ENCODE measurements around the gene SULT4A1. TPM values are rescaled to one million over a fixed set of nuclear protein-coding genes. Genes with fewer than 3 reads are reported as not detected.

SULT4A1 gene
- total RNA-seq, 4 donors from 2014 or later: 0.34 to 0.47 TPM; not detected in 2

- peaks cover 5% of the 10 kb centered on the region for H3K4me1 ChIP-seq
- no peaks in the 10 kb centered on the region for H3K9me3 ChIP-seq
- no peak overlapping the region for H3K27ac ChIP-seq
- no peak overlapping the region for H3K4me3 ChIP-seq
- no peak for DNase-seq (ENCODE audit: low spot score in 2 of 2)
- H3K36me3 ChIP-seq: no peaks in the 10 kb centered on the region
- TF ChIP-seq POLR2A (IDR thresholded peaks at IDR 0.05) (no peak), CTCF (IDR thresholded peaks at IDR 0.05) (no peak), POLR2AphosphoS5 (IDR thresholded peaks at IDR 0.05) (no peak), EP300 (IDR thresholded peaks at IDR 0.05) (no peak)
- H3K27me3 ChIP-seq: peaks cover 57% of the 10 kb centered on the region
These were observed 4.9 kb downstream of the SULT4A1 start for GRCh38 chr22:43857367-43857766.

- no peaks in the 10 kb centered on the region for H3K4me1 ChIP-seq
- no peak for TF ChIP-seq POLR2AphosphoS5 (IDR thresholded peaks at IDR 0.05)
- TF ChIP-seq CTCF (IDR thresholded peaks at IDR 0.05): no peak
- TF ChIP-seq EP300 (IDR thresholded peaks at IDR 0.05): no peak
- TF ChIP-seq POLR2A (IDR thresholded peaks at IDR 0.05): no peak
- H3K4me3 ChIP-seq: no peak overlapping the region
- H3K36me3 ChIP-seq: no peaks in the 10 kb centered on the region
- peaks cover 55% of the 10 kb centered on the region for H3K27me3 ChIP-seq
- 70% methylated on average over 4 of the region's 4 CpGs for WGBS
- no peak overlapping the region for H3K27ac ChIP-seq
- DNase-seq (ENCODE audit: low spot score in 2 of 2): peak in 1 of 2 donors; percentile 48
- no peaks in the 10 kb centered on the region for H3K9me3 ChIP-seq
These were observed 6.9 kb downstream of the SULT4A1 start for GRCh38 chr22:43855431-43855830.

DNA sequence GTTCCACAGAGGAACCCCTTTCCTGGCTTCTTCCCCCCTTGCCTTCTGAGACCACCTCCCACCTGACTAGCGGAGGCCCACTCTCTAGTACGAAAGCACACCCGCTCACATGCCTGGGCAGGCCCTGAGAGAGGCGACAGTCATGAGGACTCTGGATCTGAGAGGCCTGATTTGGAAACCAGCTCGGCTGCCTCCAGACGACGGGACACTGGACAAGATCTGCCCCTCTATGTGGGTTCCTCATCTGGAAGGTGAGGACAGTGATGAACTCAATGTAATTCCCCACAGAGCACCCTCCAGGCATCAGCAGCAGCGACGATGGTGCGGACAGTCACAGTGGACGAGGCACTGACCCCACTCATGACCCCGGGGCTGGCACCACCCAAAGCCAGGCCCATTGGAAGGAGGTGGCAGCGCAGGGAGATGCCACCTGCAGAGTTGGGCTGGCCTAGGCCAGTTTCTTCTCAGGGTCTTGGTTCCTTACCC lies 7.5 kb downstream of the SULT4A1 start:
- WGBS: 90% methylated on average over 13 of the region's 13 CpGs
- peaks cover 55% of the 10 kb centered on the region for H3K27me3 ChIP-seq
- no peaks in the 10 kb centered on the region for H3K36me3 ChIP-seq
- H3K9me3 ChIP-seq: no peaks in the 10 kb centered on the region
- H3K4me1 ChIP-seq: no peaks in the 10 kb centered on the region
- peak in 1 of 2 donors; percentile 58 for DNase-seq (ENCODE audit: low spot score in 2 of 2)
- H3K4me3 ChIP-seq: no peak overlapping the region
- H3K27ac ChIP-seq: no peak overlapping the region
- TF ChIP-seq EP300 (IDR thresholded peaks at IDR 0.05): no peak
- no peak for TF ChIP-seq CTCF (IDR thresholded peaks at IDR 0.05)
- TF ChIP-seq POLR2A (IDR thresholded peaks at IDR 0.05): no peak
- TF ChIP-seq POLR2AphosphoS5 (IDR thresholded peaks at IDR 0.05): no peak

DNA sequence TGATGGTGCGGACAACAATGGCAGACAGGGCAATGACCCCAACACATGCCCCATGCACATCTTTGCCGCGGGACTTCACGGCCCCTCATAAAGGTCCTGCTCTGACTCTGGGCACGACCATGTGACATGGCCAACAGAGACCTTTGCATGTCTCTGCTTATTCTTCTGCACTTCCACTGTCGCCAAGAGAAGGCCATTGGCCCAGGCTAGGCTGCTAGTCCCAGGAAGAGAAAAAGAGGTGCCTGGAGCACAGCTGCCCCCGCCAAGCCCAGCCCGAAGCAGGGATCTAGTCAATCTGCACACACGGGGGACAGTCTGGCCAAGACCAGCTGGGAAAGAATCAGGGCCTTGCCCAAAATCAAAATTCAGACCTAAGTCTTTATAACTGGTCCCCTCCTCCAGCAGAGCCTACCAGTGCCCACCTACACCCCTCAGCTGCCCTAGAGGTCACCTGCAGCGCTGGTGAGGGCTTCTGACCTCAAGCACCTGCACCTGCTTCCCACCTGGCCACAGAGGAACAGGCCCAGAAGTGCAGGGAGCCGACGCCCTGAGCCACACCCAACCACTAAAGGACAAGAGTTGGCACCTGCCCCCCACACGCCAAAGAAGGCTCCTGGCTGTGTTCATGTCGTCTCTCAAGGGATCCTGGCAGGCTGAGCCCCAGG lies 8.1 kb downstream of the SULT4A1 start:
- Histone ChIP-seq H3K36me3 (no peaks in the 10 kb centered on the region), H3K27me3 (peaks cover 53% of the 10 kb centered on the region), H3K4me1 (no peaks in the 10 kb centered on the region), H3K4me3 (no peak overlapping the region), H3K9me3 (no peaks in the 10 kb centered on the region), H3K27ac (no peak overlapping the region)
- WGBS: 83% methylated on average over 8 of the region's 14 CpGs
- TF ChIP-seq POLR2A (IDR thresholded peaks at IDR 0.05) (no peak), CTCF (IDR thresholded peaks at IDR 0.05) (no peak), POLR2AphosphoS5 (IDR thresholded peaks at IDR 0.05) (no peak), EP300 (IDR thresholded peaks at IDR 0.05) (no peak)
- DNase-seq (ENCODE audit: low spot score in 2 of 2): peak in 1 of 2 donors; percentile 50

- WGBS: 94% methylated on average over 2 of the region's 10 CpGs
These were observed 8.9 kb downstream of the SULT4A1 start for GRCh38 chr22:43853328-43853931.

More at GRCh38 chr22:43853328-43853931, 8.9 kb downstream of the SULT4A1 start:
- peaks cover 51% of the 10 kb centered on the region for H3K27me3 ChIP-seq
- peak in 1 of 2 donors; percentile 72 for DNase-seq (ENCODE audit: low spot score in 2 of 2)
- no peak for TF ChIP-seq CTCF (IDR thresholded peaks at IDR 0.05)
- TF ChIP-seq POLR2A (IDR thresholded peaks at IDR 0.05): no peak
- no peak for TF ChIP-seq POLR2AphosphoS5 (IDR thresholded peaks at IDR 0.05)
- TF ChIP-seq EP300 (IDR thresholded peaks at IDR 0.05): no peak
- H3K4me1 ChIP-seq: no peaks in the 10 kb centered on the region
- H3K9me3 ChIP-seq: no peaks in the 10 kb centered on the region
- H3K36me3 ChIP-seq: no peaks in the 10 kb centered on the region
- no peak overlapping the region for H3K27ac ChIP-seq
- H3K4me3 ChIP-seq: no peak overlapping the region
